GM21619 (cell line): ENCODE data around the gene ITFG1.
"Not testable (repeated sequence)": the region's sequence is repeated elsewhere in the genome, so short reads cannot be mapped to it uniquely, and the experiment has no call there.

Experiments
- ATAC-seq: cut with Tn5 transposase; IDR thresholded peaks from one replicate; pipeline ENCODE4 v1.9.1; 2021; ENCODE audit not compliant: unreplicated experiment

ITFG1 gene

GRCh38 chr16:47342055-47342454 lies 118.8 kb downstream of the ITFG1 start:
- no peak for ATAC-seq

- ATAC-seq, result not testable (repeated sequence)
Observed at GRCh38 chr16:47330562-47330961, 130.3 kb downstream of the ITFG1 start.

- ATAC-seq, result not testable (repeated sequence)
Observed at GRCh38 chr16:47324309-47324708, 136.6 kb downstream of the ITFG1 start.

- no peak for ATAC-seq
Observed at GRCh38 chr16:47323241-47323640, 137.6 kb downstream of the ITFG1 start.

- ATAC-seq, result no peak
Observed at GRCh38 chr16:47320546-47321310, 140.1 kb downstream of the ITFG1 start.

- ATAC-seq, result no peak
Observed at GRCh38 chr16:47317465-47318240, 143.2 kb downstream of the ITFG1 start.

- ATAC-seq, result no peak
Observed at GRCh38 chr16:47316442-47317015, 144.3 kb downstream of the ITFG1 start.

- ATAC-seq, result no peak
Observed at GRCh38 chr16:47311738-47312505, 148.9 kb downstream of the ITFG1 start.

- peak; percentile 63 for ATAC-seq
Observed at GRCh38 chr16:47310792-47311211, 150.1 kb downstream of the ITFG1 start.

- ATAC-seq, result no peak
Observed at GRCh38 chr16:47309581-47310312, 151.1 kb downstream of the ITFG1 start.

GRCh38 chr16:47308601-47309000 lies 152.3 kb downstream of the ITFG1 start:
- no peak for ATAC-seq

GRCh38 chr16:47304563-47304962 lies 156.3 kb downstream of the ITFG1 start:
- no peak for ATAC-seq

GRCh38 chr16:47299587-47299986 lies 161.3 kb downstream of the ITFG1 start:
- no peak for ATAC-seq

- ATAC-seq, result no peak
Observed at GRCh38 chr16:47284999-47285398, 175.9 kb downstream of the ITFG1 start.

- no peak for ATAC-seq
Observed at GRCh38 chr16:47278306-47278970, 182.4 kb downstream of the ITFG1 start.

GRCh38 chr16:47276522-47276921 lies 184.3 kb downstream of the ITFG1 start:
- no peak for ATAC-seq

GRCh38 chr16:47262938-47263337 lies 197.9 kb downstream of the ITFG1 start:
- no peak for ATAC-seq

GRCh38 chr16:47260503-47260902 lies 200.4 kb downstream of the ITFG1 start:
- ATAC-seq, result no peak

GRCh38 chr16:47258874-47259461 lies 201.9 kb downstream of the ITFG1 start:
- no peak for ATAC-seq

GRCh38 chr16:47254756-47255155 lies 206.1 kb downstream of the ITFG1 start:
- ATAC-seq, result no peak
